ENCODE measurements around the gene PTGER3.
"Not testable (repeated sequence)": the region's sequence is repeated elsewhere in the genome, so short reads cannot be mapped to it uniquely, and the experiment has no call there.

Gene PTGER3

DNA sequence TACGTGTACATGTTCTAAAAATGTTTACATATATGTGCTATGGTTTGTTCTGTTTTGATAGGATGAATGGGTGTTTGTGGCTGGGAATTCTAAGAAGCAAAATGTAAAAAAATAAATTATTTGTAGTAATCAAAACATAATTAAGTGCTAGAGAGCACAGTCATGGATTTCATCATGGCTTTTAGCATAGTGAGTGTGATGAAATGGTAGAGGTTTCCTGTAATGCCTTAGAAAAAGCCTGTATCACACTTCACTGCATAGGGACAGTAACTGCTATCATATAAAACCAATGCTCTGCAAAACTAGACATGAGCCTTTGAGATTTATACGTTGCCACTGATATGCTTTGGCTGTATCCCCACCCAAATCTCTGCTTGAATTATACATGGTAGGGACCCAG, 99.8 kb downstream of the PTGER3 start:
- no peak for DNase-seq (ENCODE audit: low read depth in 2 of 2)

DNA sequence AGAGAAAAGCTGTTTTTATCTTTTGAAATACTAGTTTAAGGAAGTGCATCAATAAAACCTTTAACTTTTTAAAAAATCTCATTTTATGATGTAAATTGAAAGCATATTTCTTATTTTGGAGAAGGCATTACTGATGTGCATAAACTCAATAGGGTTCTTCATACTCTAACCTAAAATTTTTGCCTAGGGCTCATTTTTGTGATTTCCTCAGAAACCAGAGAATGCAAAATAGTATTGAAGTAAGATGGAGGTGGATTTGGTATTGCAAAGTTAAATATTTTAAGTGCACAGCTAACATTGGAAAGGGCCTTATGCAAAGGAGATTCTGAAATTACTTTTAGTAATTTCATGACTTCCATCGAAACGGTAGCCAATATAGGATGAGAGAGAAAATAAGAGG, 101.9 kb downstream of the PTGER3 start:
- no peak for DNase-seq (ENCODE audit: low read depth in 2 of 2)

DNA sequence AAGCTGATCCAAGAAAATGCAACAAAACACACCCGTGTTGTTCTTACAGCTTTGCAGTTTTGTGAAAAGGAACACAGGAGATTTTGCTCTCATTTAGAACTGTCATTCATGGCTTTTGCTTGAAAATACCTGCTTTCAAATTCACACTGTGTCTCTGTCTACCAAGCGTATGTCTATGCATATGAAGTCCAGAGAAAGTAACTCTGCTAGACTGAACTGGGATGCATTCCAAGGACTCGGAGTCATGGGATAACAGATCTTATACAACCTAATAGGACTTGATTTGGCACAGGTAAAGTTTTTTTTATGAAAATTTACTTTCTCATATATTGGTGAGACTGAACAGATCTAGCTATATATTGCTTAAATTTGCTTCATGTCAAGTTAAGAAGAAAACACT, 102.4 kb downstream of the PTGER3 start:
- DNase-seq (ENCODE audit: low read depth in 2 of 2) = no peak

- no peak for DNase-seq (ENCODE audit: low read depth in 2 of 2)
Observed at GRCh38 chr1:70941563-70941962, 106.1 kb downstream of the PTGER3 start.

- DNase-seq (ENCODE audit: low read depth in 2 of 2) = not testable (repeated sequence)
Observed at GRCh38 chr1:70940398-70940797, 107.2 kb downstream of the PTGER3 start.

DNA sequence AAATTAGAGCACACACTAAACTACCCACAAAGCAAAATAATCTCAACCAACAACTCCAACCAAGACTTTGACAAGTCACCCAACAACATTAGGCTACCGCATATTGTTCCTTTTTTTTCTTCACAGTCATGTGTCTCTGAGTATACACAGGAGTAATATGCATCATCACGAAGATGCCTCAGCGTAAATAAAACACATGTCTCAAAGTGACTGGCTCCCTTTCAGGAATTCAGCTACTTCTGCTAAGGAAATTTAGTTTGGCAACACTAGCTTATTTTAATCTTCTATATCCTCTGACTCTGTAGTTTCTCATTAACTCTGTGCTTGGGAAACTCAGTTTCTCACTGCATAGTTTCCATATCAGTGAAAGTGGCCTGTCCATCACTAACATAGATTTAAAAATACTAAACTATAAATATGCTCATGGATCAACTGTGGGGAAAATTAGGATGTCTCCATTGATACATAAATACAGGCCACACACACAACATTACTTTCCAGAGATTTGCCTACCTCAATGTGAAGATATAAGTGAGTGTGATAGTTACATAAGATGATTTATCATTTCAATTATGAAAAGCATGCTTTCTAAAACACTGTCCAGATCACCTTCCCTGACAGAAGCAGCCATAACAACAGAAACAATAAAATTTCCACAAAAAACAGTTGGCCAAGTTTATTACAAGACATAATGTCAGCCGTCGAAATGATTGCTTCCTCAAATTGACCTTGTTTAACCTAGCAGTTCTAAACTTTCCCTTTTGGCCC, 113.2 kb downstream of the PTGER3 start:
- no peak for DNase-seq (ENCODE audit: low read depth in 2 of 2)

DNA sequence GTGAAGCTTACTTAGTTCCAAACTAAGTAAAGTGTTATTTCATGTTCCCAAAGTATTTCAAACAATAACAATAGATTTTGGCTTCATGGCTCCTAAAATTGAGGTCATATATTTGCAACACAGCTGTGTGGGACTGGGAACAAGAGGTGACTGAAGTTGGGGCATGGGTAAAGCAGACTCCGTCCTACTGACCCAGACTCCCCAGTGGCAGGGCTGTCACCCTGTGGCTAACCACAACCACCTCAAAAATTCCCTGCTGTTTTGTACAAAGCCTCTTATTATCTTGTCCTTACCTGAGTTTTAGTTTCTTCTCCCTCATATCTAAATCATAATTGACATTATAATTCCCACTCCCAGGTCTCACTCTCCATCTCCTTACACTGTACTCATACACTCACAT, 117.6 kb downstream of the PTGER3 start:
- DNase-seq (ENCODE audit: low read depth in 2 of 2) = no peak

GRCh38 chr1:70922196-70922595, 125.4 kb downstream of the PTGER3 start:
- DNase-seq (ENCODE audit: low read depth in 2 of 2) = no peak

Data from stimulated activated CD4-positive, alpha-beta T cell treated with anti-CD3 and anti-CD28 coated beads, Interleukin-1b, Interleukin-23, amount 100 ng/mL, for 1 hour (primary cell).